Neural crest cell (in vitro differentiated cells): ENCODE data around the gene CD72. TPM values are rescaled to one million over a fixed set of nuclear protein-coding genes. Genes with fewer than 3 reads are reported as not detected.

Source experiments
- DNase-seq: peaks from one replicate; pipeline ENCODE4 v3.0.0; 2021; ENCODE audit warnings: low read depth, mixed read lengths, low spot score
- H3K27ac Mint-ChIP-seq: one replicate; pipeline ENCODE4 v1.8.0; 2021; ENCODE audit warnings: mild to moderate bottlenecking, mixed read lengths; ENCODE audit not compliant: unreplicated experiment
- H3K27me3 Mint-ChIP-seq: 2 replicates; pipeline ENCODE4 v1.8.0; 2021; ENCODE audit warnings: low read depth, mild to moderate bottlenecking, mixed read lengths
- H3K36me3 Mint-ChIP-seq: 2 replicates; pipeline ENCODE4 v1.8.0; 2021; ENCODE audit warnings: low read depth, mild to moderate bottlenecking, mixed read lengths
- H3K4me1 Mint-ChIP-seq: 2 replicates; pipeline ENCODE4 v1.8.0; 2021; ENCODE audit warnings: mixed read lengths
- H3K4me3 Mint-ChIP-seq: one replicate; pipeline ENCODE4 v1.8.0; 2021; ENCODE audit warnings: mild to moderate bottlenecking, mixed read lengths
- H3K9me3 Mint-ChIP-seq: 2 replicates; pipeline ENCODE4 v1.8.0; 2021; ENCODE audit warnings: mixed read lengths
- CTCF ChIP-seq: fragments of 200-600 bp; sonication (generic); conservative IDR thresholded peaks from 2 replicates; pipeline ENCODE4 v1.5.0; 2021; ENCODE audit warnings: antibody characterized with exemption, mild to moderate bottlenecking
- long read RNA-seq: library from polyadenylated mRNA; unstranded; transcript quantifications from one replicate; pipeline ENCODE4 v2.0.0, GENCODE V29; 2020
- total RNA-seq: library from RNA; stranded (reverse); gene quantifications from 2 replicates; pipeline ENCODE4 v1.2.1, GENCODE V29; 2021

The CD72 gene
- 1.4 and 2.0 TPM in 2 replicates for total RNA-seq
- long read RNA-seq, result 0 reads

GRCh38 chr9:35618325-35618727, at the start of gene CD72:
Gene CD72, minus strand, starts transcription at chr9:35618413. Its CDS starts 110 bp downstream, at chr9:35618303.
- no peak for DNase-seq
- peaks cover 55% of the 10 kb centered on the region for H3K27me3 Mint-ChIP-seq

GRCh38 chr9:35667939-35668338, 49.7 kb upstream of the CD72 start:
- DNase-seq, result no peak
- no peaks in the 10 kb centered on the region for H3K36me3 Mint-ChIP-seq
- no peak for TF ChIP-seq CTCF
- H3K27me3 Mint-ChIP-seq, result no peaks in the 10 kb centered on the region
- H3K27ac Mint-ChIP-seq, result no peak overlapping the region
- no peaks in the 10 kb centered on the region for H3K9me3 Mint-ChIP-seq
- peaks cover 24% of the 10 kb centered on the region for H3K4me1 Mint-ChIP-seq
- H3K4me3 Mint-ChIP-seq, result no peak overlapping the region

More at GRCh38 chr9:35618325-35618727, at the start of gene CD72:
- Mint-ChIP-seq H3K4me3 (peak within 1 kb of the TSS; percentile 59), H3K4me1 (no peaks in the 10 kb centered on the region), H3K36me3 (no peaks in the 10 kb centered on the region), H3K27ac (no peak within 1 kb of the TSS), H3K9me3 (no peaks in the 10 kb centered on the region)
- no peak for TF ChIP-seq CTCF

GRCh38 chr9:35666549-35666948, 48.3 kb upstream of the CD72 start:
- H3K4me3 Mint-ChIP-seq, result no peak overlapping the region
- no peak for DNase-seq
- H3K27ac Mint-ChIP-seq, result no peak overlapping the region
- no peak for TF ChIP-seq CTCF
- no peaks in the 10 kb centered on the region for H3K27me3 Mint-ChIP-seq
- H3K36me3 Mint-ChIP-seq, result peaks cover 3% of the 10 kb centered on the region
- peaks cover 35% of the 10 kb centered on the region for H3K4me1 Mint-ChIP-seq
- no peaks in the 10 kb centered on the region for H3K9me3 Mint-ChIP-seq

- H3K27ac Mint-ChIP-seq, result no peak overlapping the region
- H3K4me3 Mint-ChIP-seq, result peak overlapping the region; percentile 29
- no peaks in the 10 kb centered on the region for H3K27me3 Mint-ChIP-seq
- peaks cover 37% of the 10 kb centered on the region for H3K4me1 Mint-ChIP-seq
- no peaks in the 10 kb centered on the region for H3K9me3 Mint-ChIP-seq
- DNase-seq, result no peak
- peaks cover 3% of the 10 kb centered on the region for H3K36me3 Mint-ChIP-seq
- TF ChIP-seq CTCF, result no peak
Observed at GRCh38 chr9:35666045-35666444, 47.8 kb upstream of the CD72 start.

GRCh38 chr9:35665471-35665818, 47.2 kb upstream of the CD72 start:
- H3K9me3 Mint-ChIP-seq, result no peaks in the 10 kb centered on the region
- peak overlapping the region; percentile 87 for H3K4me3 Mint-ChIP-seq
- H3K36me3 Mint-ChIP-seq, result peaks cover 6% of the 10 kb centered on the region
- peak; percentile 2 for TF ChIP-seq CTCF
- no peaks in the 10 kb centered on the region for H3K27me3 Mint-ChIP-seq
- peaks cover 41% of the 10 kb centered on the region for H3K4me1 Mint-ChIP-seq
- no peak overlapping the region for H3K27ac Mint-ChIP-seq
- no peak for DNase-seq
